AG04449 (cell line): Measurements from ENCODE around the gene MED16.

ENCODE experiments used
- CTCF ChIA-PET: fragments of 350-600 bp; formaldehyde crosslinking; extraction: SDS; loops from one replicate; lab custom pipeline; 2021; ENCODE audit warnings: antibody characterized with exemption; lab: Yijun Ruan, JAX
- POLR2A ChIA-PET: fragments of 400-600, 350-600 bp; formaldehyde crosslinking; extraction: SDS; loops from one replicate; lab custom pipeline; 2020; ENCODE audit warnings: antibody characterized with exemption, inconsistent platforms; lab: Yijun Ruan, JAX
- DNase-seq: peaks from one replicate; pipeline ENCODE4 v3.0.0-alpha.2; 2010; ENCODE audit warnings: low read depth, low spot score
- H3K4me3 ChIP-seq: 2 replicates; pipeline ENCODE4 v1.5.1; 2011; ENCODE audit warnings: low read depth, mild to moderate bottlenecking, control low read depth, low read length
- CTCF ChIP-seq: IDR thresholded peaks from one replicate; pipeline ENCODE4 v1.5.1; 2011; ENCODE audit warnings: mild to moderate bottlenecking, moderate library complexity, low read length, control low read depth, inconsistent platforms; ENCODE audit not compliant: insufficient read depth; ENCODE audit errors: missing control alignments

Gene MED16

GRCh38 chr19:904545-904944 is 11.6 kb upstream of the MED16 start:
- no peak for DNase-seq
- no peak overlapping the region for H3K4me3 ChIP-seq
- ChIA-PET POLR2A (no interaction called here), CTCF (no interaction called here)
- no peak for TF ChIP-seq CTCF

GRCh38 chr19:903266-903797 is 10.3 kb upstream of the MED16 start:
- no peak for DNase-seq

DNA sequence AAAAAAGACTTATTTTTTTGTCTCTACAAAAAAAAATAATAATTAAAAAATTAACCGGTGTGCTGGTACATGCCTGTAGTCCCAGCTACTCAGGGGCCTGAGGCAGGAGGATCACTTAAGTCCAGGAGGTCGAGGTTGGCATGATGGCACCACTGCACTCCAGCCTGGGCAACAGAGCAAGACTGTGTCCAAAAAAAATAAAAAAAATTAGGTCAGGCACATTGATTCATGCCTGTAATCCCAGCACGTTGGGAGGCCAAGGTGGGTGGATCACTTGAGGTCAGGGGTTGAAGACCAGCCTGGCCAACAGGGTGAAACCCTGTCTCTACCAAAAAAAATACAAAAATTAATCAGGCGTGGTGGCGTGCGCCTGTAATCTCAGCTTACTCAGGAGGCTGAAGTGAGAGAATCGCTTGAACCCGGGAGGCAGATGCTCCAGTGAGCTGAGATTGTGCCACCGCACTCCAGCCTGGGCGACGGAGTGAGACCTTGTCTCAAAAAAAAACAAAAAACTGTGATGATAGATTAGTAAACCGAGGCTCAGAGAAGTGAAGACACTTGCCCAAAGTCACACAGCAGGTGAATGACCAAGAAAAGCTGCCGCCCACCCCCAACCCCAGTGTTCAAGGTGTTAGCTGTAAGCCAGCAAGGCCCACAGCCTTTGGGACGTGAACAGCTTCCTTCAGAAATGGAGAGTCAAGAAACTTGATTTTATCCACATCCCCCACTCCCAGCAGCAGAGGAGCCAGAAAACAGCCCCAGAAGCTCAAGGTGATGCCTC is 9.6 kb upstream of the MED16 start:
- no peak overlapping the region for H3K4me3 ChIP-seq
- ChIA-PET POLR2A (interaction anchor here (0.6 to 0.9 kb wide), 2 partner anchors 86 to 104 kb away, joined by 3 to 4 read pairs; no protein-coding TSS in a partner anchor), CTCF (interaction anchor here (0.6 to 1.8 kb wide), 8 partner anchors 15 to 133 kb away, joined by 3 to 5 read pairs (median 3); partner anchors contain the start of gene CFD)
- no peak for TF ChIP-seq CTCF
- DNase-seq, result no peak

More at GRCh38 chr19:903266-903797, 10.3 kb upstream of the MED16 start:
- H3K4me3 ChIP-seq, result no peak overlapping the region
- no peak for TF ChIP-seq CTCF
- ChIA-PET POLR2A (interaction anchor here (0.9 kb wide), 1 partner anchor 85 kb away, joined by 3 read pairs; no protein-coding TSS in a partner anchor), CTCF (interaction anchor here (0.7 to 1.8 kb wide), 7 partner anchors 15 to 134 kb away, joined by 3 to 5 read pairs (median 3); partner anchors contain the start of gene CFD)

DNA sequence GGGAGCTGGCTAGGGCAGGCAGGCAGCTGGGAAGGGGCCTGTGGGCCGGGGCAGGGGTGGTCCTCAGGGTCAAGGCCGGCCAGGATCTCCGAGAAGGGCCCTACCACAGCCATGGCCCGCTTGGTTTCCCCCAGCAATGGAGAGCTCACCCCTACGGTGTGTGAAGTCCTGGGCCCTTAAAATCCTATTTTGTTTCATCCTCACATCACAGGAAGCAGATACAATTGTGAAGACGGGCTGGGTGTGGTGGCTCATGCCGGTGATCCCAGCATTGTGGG is 9.0 kb upstream of the MED16 start:
- ChIA-PET CTCF (interaction anchor here (0.6 to 1.8 kb wide), 5 partner anchors 21 to 132 kb away, joined by 3 to 5 read pairs (median 3); partner anchors contain the start of gene CFD), POLR2A (interaction anchor here (0.6 kb wide), 1 partner anchor 104 kb away, joined by 4 read pairs; no protein-coding TSS in a partner anchor)
- no peak for TF ChIP-seq CTCF
- H3K4me3 ChIP-seq, result no peak overlapping the region
- no peak for DNase-seq

GRCh38 chr19:901216-902092 is 8.5 kb upstream of the MED16 start:
- TF ChIP-seq CTCF, result no peak
- H3K4me3 ChIP-seq, result no peak overlapping the region
- no peak for DNase-seq
- ChIA-PET CTCF (interaction anchor here (0.6 to 1.4 kb wide), 2 partner anchors 21 to 132 kb away, joined by 3 read pairs; no protein-coding TSS in a partner anchor), POLR2A (no interaction called here)
